GM12892 (cell line): ENCODE measurements around the gene SPCS1.

Experiments used
- POLR2A ChIP-seq: IDR thresholded peaks from 2 replicates; pipeline ENCODE4 v1.6.1; 2011; ENCODE audit warnings: low read depth, low read length, control low read depth
- TAF1 ChIP-seq: IDR thresholded peaks from 2 replicates; pipeline ENCODE4 v1.6.1; 2011; ENCODE audit warnings: low read depth, mild to moderate bottlenecking, control low read depth, low read length, borderline replicate concordance

GRCh38 chr3:52670621-52671521, 35.0 kb upstream of the SPCS1 start:
- no peak for TF ChIP-seq TAF1
- TF ChIP-seq POLR2A: no peak
